Stimulated activated CD4-positive, alpha-beta T cell treated with anti-CD3 and anti-CD28 coated beads, Interleukin-2, amount 100 ng/mL, for 24 hours (primary cell): ENCODE measurements around the gene CST3.
"Not testable (repeated sequence)": the region's sequence is repeated elsewhere in the genome, so short reads cannot be mapped to it uniquely, and the experiment has no call there.

Experiments
- DNase-seq, 2 donors: peaks; one replicate each; pipeline ENCODE4 v3.0.0-alpha.2; 2020

Gene CST3

GRCh38 chr20:23625236-23625964 lies 12.4 kb downstream of the CST3 start:
- DNase-seq: no peak

- no peak for DNase-seq
These were observed 13.4 kb downstream of the CST3 start for GRCh38 chr20:23624324-23624691.

GRCh38 chr20:23623666-23624323 lies 14.0 kb downstream of the CST3 start:
- no peak for DNase-seq

- DNase-seq: no peak
These were observed 14.9 kb downstream of the CST3 start for GRCh38 chr20:23622839-23623343.

- DNase-seq: not testable (repeated sequence)
These were observed 15.4 kb downstream of the CST3 start for GRCh38 chr20:23622401-23622800.

- not testable (repeated sequence) for DNase-seq
These were observed 16.9 kb downstream of the CST3 start for GRCh38 chr20:23620670-23621386.

- no peak for DNase-seq
These were observed 23.6 kb downstream of the CST3 start for GRCh38 chr20:23614163-23614562.

- DNase-seq: no peak
These were observed 24.1 kb downstream of the CST3 start for GRCh38 chr20:23613676-23614075.

GRCh38 chr20:23612396-23612795 lies 25.4 kb downstream of the CST3 start:
- DNase-seq: no peak

- DNase-seq: no peak
These were observed 28.2 kb downstream of the CST3 start for GRCh38 chr20:23609486-23610109.

- no peak for DNase-seq
These were observed 29.4 kb downstream of the CST3 start for GRCh38 chr20:23608251-23608846.

GRCh38 chr20:23607497-23608245 lies 30.1 kb downstream of the CST3 start:
- no peak for DNase-seq

GRCh38 chr20:23606652-23607049 lies 31.1 kb downstream of the CST3 start:
- peak; percentile 66 to 80 for DNase-seq

- no peak for DNase-seq
These were observed 31.7 kb downstream of the CST3 start, which contains the start of gene CST9 for GRCh38 chr20:23605867-23606651. Gene CST9 (minus strand): TSS chr20:23605917. CDS start chr20:23605864, 53 bp downstream.

GRCh38 chr20:23604306-23604705 lies 33.4 kb downstream of the CST3 start:
- DNase-seq: no peak

- DNase-seq: no peak
These were observed 34.4 kb downstream of the CST3 start for GRCh38 chr20:23603321-23603720.

- DNase-seq: no peak
These were observed 35.1 kb downstream of the CST3 start for GRCh38 chr20:23602699-23603098.

GRCh38 chr20:23602241-23602640 lies 35.5 kb downstream of the CST3 start:
- no peak for DNase-seq

- no peak for DNase-seq
These were observed 36.0 kb downstream of the CST3 start for GRCh38 chr20:23601715-23602114.

- no peak for DNase-seq
These were observed 39.3 kb downstream of the CST3 start for GRCh38 chr20:23598481-23598880.

GRCh38 chr20:23596579-23597250 lies 41.0 kb downstream of the CST3 start:
- no peak for DNase-seq
